Activated naive CD4-positive, alpha-beta T cell treated with anti-CD3 and anti-CD28 coated beads for 36 hours (primary cell): ENCODE data around the gene MYO5B. TPM values are rescaled to one million over a fixed set of nuclear protein-coding genes. Genes with fewer than 3 reads are reported as not detected.

Experiments
- CTCF ChIA-PET: fragments of 350-600 bp; sonication (Branson Sonifier 250); formaldehyde crosslinking; loops from one replicate; lab custom pipeline; 2021; ENCODE audit warnings: antibody characterized with exemption; lab: Charles Lee
- DNase-seq: peaks from one replicate; pipeline ENCODE4 v3.0.0-alpha.2; 2020
- H3K27ac Mint-ChIP-seq: one replicate; pipeline ENCODE4 v1.8.0; 2021; ENCODE audit warnings: mild to moderate bottlenecking, mixed read lengths
- H3K27me3 Mint-ChIP-seq: one replicate; pipeline ENCODE4 v1.8.0; 2021; ENCODE audit warnings: low read depth, mixed read lengths
- H3K36me3 Mint-ChIP-seq: one replicate; pipeline ENCODE4 v1.8.0; 2021; ENCODE audit warnings: low read depth, mixed read lengths
- H3K4me1 Mint-ChIP-seq: one replicate; pipeline ENCODE4 v1.8.0; 2021; ENCODE audit warnings: low read depth, mixed read lengths
- H3K4me3 Mint-ChIP-seq: one replicate; pipeline ENCODE4 v1.8.0; 2021; ENCODE audit warnings: mild to moderate bottlenecking, moderate library complexity, mixed read lengths
- H3K9me3 Mint-ChIP-seq: one replicate; pipeline ENCODE4 v1.8.0; 2021; ENCODE audit warnings: mixed read lengths
- intact Hi-C: fragments of 100-400 bp; cut with micrococcal nuclease; formaldehyde crosslinking; loops from one replicate; pipeline ENCODE4 v1.15.1; 2023
- total RNA-seq, 2 experiments: library from RNA; stranded (reverse); gene quantifications; one replicate each; pipeline ENCODE4 v1.2.3, GENCODE V29; 2021

The MYO5B gene
- total RNA-seq, 2 experiments from 2014 or later: 0.02 to 0.12 TPM

DNA sequence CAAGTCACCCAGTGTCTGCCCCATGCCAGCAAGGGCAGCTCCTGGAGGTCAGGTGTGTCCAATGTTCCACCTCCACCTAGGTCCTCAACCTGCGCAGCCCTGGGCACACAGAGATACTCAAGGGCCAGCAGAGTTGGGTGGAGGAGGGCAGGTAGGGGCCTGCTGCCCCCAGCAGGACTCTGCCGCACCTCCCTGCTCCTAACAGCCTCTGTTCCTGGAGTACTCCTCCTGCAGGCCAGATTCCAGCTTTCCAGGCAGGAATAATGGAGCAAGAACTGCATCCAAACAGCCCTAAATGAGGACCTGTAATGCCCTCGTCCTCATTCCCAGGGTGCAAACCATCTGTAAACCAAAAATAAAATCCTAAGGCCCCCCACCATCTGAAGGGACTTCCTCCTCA is 337.2 kb downstream of the MYO5B start:
- CTCF ChIA-PET: interaction anchor here (0.6 to 6.2 kb wide), 13 partner anchors 11 to 393 kb away, joined by 3 to 83 read pairs (median 5); no protein-coding TSS in a partner anchor
- intact Hi-C loops: loop anchor here (1.0 kb wide), 5 partner anchors 128 to 1182 kb away; no protein-coding TSS in a partner anchor
- Mint-ChIP-seq H3K4me1 (no peaks in the 10 kb centered on the region), H3K27ac (no peak overlapping the region), H3K36me3 (no peaks in the 10 kb centered on the region), H3K9me3 (no peaks in the 10 kb centered on the region), H3K4me3 (no peak overlapping the region), H3K27me3 (no peaks in the 10 kb centered on the region)
- DNase-seq: no peak

GRCh38 chr18:49856496-49856895 is 338.5 kb downstream of the MYO5B start:
- Mint-ChIP-seq H3K9me3 (no peaks in the 10 kb centered on the region), H3K27me3 (no peaks in the 10 kb centered on the region), H3K27ac (no peak overlapping the region), H3K36me3 (no peaks in the 10 kb centered on the region), H3K4me1 (no peaks in the 10 kb centered on the region), H3K4me3 (no peak overlapping the region)
- CTCF ChIA-PET: interaction anchor here (0.6 to 1.7 kb wide), 4 partner anchors 108 to 476 kb away, joined by 3 to 7 read pairs (median 4); no protein-coding TSS in a partner anchor
- DNase-seq: no peak
- intact Hi-C loops: no loop called here

DNA sequence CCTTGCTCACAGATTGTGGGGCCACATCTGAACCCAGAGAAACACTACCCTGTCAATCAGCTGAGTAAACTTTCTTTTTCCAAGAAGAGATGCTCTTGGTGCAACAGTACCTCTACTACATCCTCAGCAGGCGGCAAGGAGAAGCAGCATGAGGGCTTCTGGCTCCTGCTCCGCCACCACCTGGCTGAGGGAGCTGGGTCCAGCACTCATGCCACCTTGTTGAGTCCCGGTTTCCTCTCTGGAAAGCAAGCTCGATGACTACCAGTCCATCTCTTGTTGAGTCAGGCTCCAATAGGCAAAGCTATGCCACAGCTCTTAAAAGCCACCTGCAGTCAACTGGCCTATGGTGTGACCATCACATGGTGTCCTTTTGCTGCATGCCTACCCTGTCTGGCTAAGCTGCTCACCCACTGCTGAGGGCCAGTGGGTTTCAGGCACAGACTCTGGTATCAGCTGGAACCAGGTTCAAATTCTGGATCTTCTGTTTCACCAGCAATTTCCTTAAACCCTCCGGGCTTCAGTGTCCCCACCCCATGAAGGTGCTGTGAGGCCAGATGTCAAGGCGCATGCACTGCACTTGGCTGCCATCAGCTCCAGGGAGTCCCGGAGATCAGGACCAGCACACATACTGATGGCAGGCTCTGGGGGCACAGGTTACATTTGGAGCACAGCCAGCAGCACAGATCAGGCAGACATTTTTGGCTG is 339.1 kb downstream of the MYO5B start:
- CTCF ChIA-PET: interaction anchor here (0.6 to 1.7 kb wide), 4 partner anchors 108 to 358 kb away, joined by 3 to 7 read pairs (median 4); no protein-coding TSS in a partner anchor
- no peak overlapping the region for H3K4me3 Mint-ChIP-seq

DNA sequence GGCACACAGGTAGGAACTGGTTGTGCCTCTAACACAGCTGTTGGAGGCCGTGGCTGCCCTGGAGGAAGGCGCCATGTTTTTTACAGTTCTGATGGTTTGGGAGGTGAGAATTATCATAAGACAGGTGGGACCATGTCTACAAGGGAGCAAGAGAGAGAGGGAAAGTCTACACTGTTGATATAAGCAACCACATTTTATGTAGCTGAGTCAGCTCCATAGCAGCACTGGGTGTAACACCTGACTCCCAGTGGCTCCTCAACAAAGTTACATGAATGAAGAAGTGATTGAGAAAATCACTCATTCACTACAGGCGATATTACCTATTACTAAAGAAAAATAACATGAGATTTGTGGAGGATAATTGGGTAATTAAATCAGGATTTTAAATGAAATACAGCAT is 340.3 kb downstream of the MYO5B start:
- CTCF ChIA-PET: no interaction called here
- no peaks in the 10 kb centered on the region for H3K36me3 Mint-ChIP-seq
- no peak for DNase-seq
- H3K27ac Mint-ChIP-seq: no peak overlapping the region
- no peaks in the 10 kb centered on the region for H3K27me3 Mint-ChIP-seq
- intact Hi-C loops: no loop called here
- no peaks in the 10 kb centered on the region for H3K9me3 Mint-ChIP-seq
- no peaks in the 10 kb centered on the region for H3K4me1 Mint-ChIP-seq
- no peak overlapping the region for H3K4me3 Mint-ChIP-seq

More for the DNA sequence above, 339.1 kb downstream of the MYO5B start:
- H3K27me3 Mint-ChIP-seq: no peaks in the 10 kb centered on the region
- H3K27ac Mint-ChIP-seq: no peak overlapping the region
- H3K9me3 Mint-ChIP-seq: no peaks in the 10 kb centered on the region
- intact Hi-C loops: no loop called here
- no peaks in the 10 kb centered on the region for H3K36me3 Mint-ChIP-seq
- H3K4me1 Mint-ChIP-seq: no peaks in the 10 kb centered on the region
- no peak for DNase-seq

DNA sequence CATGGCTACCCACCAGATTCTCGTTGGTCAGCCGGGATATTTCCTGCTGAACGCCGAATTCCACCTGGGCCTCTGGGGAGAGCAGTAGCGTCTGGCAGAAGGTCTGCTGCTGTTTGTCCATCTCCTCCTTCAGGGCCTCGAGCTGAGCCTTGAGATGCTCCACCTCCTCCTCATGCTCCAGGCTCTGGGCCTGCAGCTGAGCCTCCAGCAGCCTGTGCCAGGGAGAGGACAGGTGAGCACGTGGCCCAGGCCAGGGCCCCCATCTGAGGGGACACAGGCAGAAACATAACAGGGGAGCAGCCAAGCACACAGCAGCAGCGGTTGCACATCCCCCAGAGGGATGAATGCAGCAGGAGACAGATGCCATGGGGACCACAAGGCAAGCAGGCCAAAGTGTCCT is 341.5 kb downstream of the MYO5B start:
- no peaks in the 10 kb centered on the region for H3K36me3 Mint-ChIP-seq
- peaks cover 6% of the 10 kb centered on the region for H3K27me3 Mint-ChIP-seq
- no peaks in the 10 kb centered on the region for H3K9me3 Mint-ChIP-seq
- no peak overlapping the region for H3K27ac Mint-ChIP-seq
- H3K4me1 Mint-ChIP-seq: no peaks in the 10 kb centered on the region
- H3K4me3 Mint-ChIP-seq: no peak overlapping the region
- CTCF ChIA-PET: no interaction called here
- intact Hi-C loops: no loop called here
- DNase-seq: no peak

DNA sequence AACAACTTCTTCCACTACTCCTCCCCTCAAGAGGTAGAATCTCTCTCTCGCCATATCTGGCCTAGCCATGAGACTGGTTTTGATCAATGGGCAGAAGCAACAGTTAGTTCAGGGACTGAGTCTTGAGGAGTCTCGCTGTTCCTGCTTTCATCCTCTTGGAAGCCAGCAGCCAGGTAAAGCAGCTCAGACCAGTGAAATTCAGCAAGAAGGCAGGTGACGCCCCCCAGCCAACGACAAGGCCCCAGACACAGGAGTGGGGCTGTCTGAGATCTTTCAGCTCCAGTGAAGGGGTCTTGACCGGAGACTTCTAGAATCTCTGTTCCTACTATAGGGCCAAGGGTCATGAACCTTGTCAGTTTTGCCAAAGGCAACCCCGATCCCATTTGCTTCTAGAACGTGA is 341.9 kb downstream of the MYO5B start:
- H3K27ac Mint-ChIP-seq: no peak overlapping the region
- no peaks in the 10 kb centered on the region for H3K9me3 Mint-ChIP-seq
- no peak overlapping the region for H3K4me3 Mint-ChIP-seq
- H3K27me3 Mint-ChIP-seq: peaks cover 10% of the 10 kb centered on the region
- intact Hi-C loops: no loop called here
- no peak for DNase-seq
- H3K4me1 Mint-ChIP-seq: no peaks in the 10 kb centered on the region
- H3K36me3 Mint-ChIP-seq: no peaks in the 10 kb centered on the region
- CTCF ChIA-PET: no interaction called here

DNA sequence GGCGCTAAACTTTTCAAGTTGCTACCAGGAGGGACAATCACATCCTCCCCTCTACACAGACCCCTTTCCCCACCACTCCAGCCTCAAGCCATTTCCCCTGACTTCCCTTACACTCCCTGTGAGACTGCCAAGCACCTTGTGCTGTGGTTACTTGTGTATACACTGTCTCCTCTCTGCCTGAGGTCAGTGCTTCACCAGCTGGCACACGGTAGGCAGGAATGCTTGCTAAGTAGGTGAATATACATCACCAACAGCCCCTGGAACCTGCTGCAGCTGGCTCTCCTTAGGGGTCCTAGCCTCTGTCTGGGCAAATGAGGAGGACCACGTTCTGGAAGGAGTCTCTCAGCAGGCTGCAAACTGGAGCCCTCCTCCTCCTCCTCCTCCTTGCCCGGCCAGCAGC is 343.3 kb downstream of the MYO5B start:
- Mint-ChIP-seq H3K27me3 (peaks cover 14% of the 10 kb centered on the region), H3K27ac (no peak overlapping the region), H3K4me3 (no peak overlapping the region), H3K36me3 (no peaks in the 10 kb centered on the region), H3K4me1 (no peaks in the 10 kb centered on the region), H3K9me3 (no peaks in the 10 kb centered on the region)
- intact Hi-C loops: no loop called here
- CTCF ChIA-PET: interaction anchor here (0.8 to 1.1 kb wide), 2 partner anchors 11 to 293 kb away, joined by 4 read pairs; no protein-coding TSS in a partner anchor
- DNase-seq: no peak

- H3K9me3 Mint-ChIP-seq: no peaks in the 10 kb centered on the region
- H3K4me1 Mint-ChIP-seq: no peaks in the 10 kb centered on the region
- intact Hi-C loops: no loop called here
- no peaks in the 10 kb centered on the region for H3K36me3 Mint-ChIP-seq
- H3K27me3 Mint-ChIP-seq: peaks cover 15% of the 10 kb centered on the region
- DNase-seq: no peak
- H3K4me3 Mint-ChIP-seq: no peak overlapping the region
- no peak overlapping the region for H3K27ac Mint-ChIP-seq
- CTCF ChIA-PET: interaction anchor here (0.7 to 1.3 kb wide), 2 partner anchors 8 to 340 kb away, joined by 4 to 5 read pairs; no protein-coding TSS in a partner anchor
Measured at GRCh38 chr18:49850636-49851035, 344.3 kb downstream of the MYO5B start.

DNA sequence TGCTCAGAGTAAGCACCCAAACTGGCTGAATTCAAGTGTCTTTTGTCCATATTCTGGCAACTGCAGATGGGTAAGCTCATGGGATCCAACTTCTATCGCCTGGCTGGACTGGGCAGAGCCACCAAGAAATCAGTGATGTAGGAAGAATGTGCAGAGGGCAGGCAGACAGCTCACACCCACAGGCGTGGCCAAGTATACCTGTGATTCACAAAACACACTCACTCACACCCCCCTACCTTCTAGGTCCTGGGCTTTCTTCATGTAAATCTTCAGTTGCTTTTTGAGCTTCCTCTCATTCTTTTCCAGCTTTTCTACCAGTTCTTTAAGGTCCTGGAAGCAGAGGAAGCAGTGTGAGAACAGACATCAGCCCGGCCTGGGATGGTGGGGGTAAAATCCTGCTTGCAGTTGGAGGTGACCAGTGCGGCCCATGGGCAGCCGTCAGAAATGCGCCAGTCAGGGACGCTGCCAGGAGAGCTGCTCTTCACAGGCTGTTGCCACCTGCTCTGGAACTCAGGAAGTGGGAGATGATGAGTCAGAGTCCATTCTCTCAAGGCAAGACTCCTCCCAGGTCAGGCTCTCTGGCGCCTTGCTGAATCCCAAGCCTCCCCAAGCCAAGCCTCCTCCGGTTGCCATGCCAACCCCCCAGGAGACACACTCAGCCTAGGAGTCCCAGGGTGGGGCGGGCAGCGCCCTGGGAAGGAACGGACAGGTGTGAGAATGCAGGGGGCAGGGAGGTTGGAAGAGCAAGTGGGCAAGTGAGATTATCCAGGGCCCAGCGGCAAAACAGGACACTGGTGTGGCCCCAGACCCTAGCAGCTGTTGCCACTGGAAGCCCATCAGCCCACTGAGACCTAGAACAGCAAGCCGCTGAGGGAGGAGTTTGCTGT is 345.4 kb downstream of the MYO5B start:
- Mint-ChIP-seq H3K4me3 (no peak overlapping the region), H3K9me3 (no peaks in the 10 kb centered on the region), H3K27me3 (peaks cover 15% of the 10 kb centered on the region), H3K27ac (no peak overlapping the region), H3K4me1 (no peaks in the 10 kb centered on the region), H3K36me3 (no peaks in the 10 kb centered on the region)
- DNase-seq: no peak
- CTCF ChIA-PET: interaction anchor here (1.2 kb wide), 2 partner anchors 9 to 13 kb away, joined by 4 to 5 read pairs; no protein-coding TSS in a partner anchor
- intact Hi-C loops: no loop called here

DNA sequence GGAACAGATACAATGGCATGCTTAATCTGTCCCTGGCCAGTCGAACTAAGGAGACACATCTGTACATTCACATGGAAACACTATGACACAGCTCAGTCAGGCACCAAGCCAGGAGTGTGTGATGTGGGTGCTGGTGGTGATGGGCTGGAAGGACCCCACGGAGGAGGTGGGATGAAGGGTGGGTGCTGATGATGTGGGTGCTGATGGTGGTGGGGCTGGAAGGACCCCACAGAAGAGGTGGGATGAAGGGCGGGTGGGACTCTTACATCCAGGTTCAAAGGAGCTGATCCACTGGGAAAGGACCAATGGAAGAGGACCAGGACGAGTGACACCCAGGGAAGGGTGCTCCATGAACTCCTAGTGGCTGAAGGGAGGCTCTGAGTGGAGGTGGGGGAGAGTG is 346.8 kb downstream of the MYO5B start:
- intact Hi-C loops: no loop called here
- no peak for DNase-seq
- Mint-ChIP-seq H3K36me3 (no peaks in the 10 kb centered on the region), H3K9me3 (no peaks in the 10 kb centered on the region), H3K27me3 (peaks cover 15% of the 10 kb centered on the region), H3K27ac (no peak overlapping the region), H3K4me3 (no peak overlapping the region), H3K4me1 (no peaks in the 10 kb centered on the region)
- CTCF ChIA-PET: interaction anchor here (1.2 kb wide), 2 partner anchors 10 to 14 kb away, joined by 4 to 5 read pairs; no protein-coding TSS in a partner anchor

DNA sequence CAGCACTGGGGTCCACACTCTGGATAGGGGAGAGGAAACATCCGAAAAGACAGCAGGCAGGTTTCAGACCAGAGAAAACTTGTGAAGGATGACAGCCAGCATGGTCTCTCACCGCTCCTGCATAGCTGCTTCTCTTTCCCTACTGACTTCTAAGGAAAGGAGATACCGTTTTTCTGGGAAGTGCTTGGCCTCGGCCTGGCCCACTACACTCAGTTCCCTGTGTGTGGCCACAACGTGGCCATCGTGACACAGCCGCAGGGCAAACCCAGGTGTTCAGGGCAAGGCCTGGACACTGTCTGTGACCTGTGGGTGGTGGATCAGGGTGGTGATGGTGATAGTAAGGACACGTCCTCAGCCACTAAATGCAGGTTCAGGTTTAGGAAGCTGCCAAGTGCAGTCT is 347.4 kb downstream of the MYO5B start:
- no peaks in the 10 kb centered on the region for H3K36me3 Mint-ChIP-seq
- no peak for DNase-seq
- H3K4me1 Mint-ChIP-seq: no peaks in the 10 kb centered on the region
- no peaks in the 10 kb centered on the region for H3K9me3 Mint-ChIP-seq
- H3K27ac Mint-ChIP-seq: no peak overlapping the region
- CTCF ChIA-PET: no interaction called here
- intact Hi-C loops: no loop called here
- H3K27me3 Mint-ChIP-seq: peaks cover 15% of the 10 kb centered on the region
- no peak overlapping the region for H3K4me3 Mint-ChIP-seq

DNA sequence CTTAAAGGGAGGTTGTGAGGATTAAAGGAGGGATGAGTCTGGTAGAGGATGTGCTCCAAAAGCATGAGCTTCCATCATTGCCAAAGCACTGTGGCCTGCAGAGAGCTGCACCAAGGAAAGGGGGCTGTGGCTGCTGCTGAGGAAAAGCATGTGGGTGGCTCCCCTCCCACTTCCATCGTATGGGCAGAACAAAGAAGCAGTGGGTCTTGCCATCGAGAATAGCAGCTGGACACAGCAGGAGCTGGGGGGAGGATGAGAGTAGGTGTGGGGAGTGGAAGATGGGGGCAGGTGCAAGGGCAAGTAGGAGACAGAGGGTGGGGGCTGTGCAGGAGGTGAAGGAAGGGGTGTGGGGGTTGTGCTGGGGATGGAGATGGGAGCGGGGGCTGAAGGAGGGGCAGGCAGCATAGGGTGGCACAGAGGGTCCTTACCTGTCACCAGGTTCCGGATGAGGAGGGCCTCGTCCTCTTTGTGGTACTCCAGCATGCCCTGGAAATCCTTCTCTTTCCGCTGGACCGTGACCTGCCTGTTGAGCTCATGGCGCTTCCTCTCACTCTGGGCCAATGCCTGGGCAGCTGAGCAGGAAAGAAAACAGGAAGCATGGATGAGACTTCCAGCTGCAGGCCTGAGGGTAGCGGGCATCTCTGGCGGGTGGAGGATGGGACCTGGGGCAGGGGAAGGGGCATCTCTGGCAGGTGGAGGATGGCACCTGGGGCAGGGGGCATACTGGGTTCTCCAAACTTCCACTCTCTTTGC is 348.1 kb downstream of the MYO5B start:
- no peaks in the 10 kb centered on the region for H3K36me3 Mint-ChIP-seq
- intact Hi-C loops: no loop called here
- H3K27ac Mint-ChIP-seq: no peak overlapping the region
- H3K4me3 Mint-ChIP-seq: no peak overlapping the region
- peaks cover 15% of the 10 kb centered on the region for H3K27me3 Mint-ChIP-seq
- DNase-seq: no peak
- no peaks in the 10 kb centered on the region for H3K9me3 Mint-ChIP-seq
- H3K4me1 Mint-ChIP-seq: no peaks in the 10 kb centered on the region
- CTCF ChIA-PET: interaction anchor here (1.8 kb wide), 1 partner anchor 11 kb away, joined by 7 read pairs; no protein-coding TSS in a partner anchor
